HG03060 (cell line): Measurements from ENCODE around the gene DCLK3.

Source experiments
- ATAC-seq: cut with Tn5 transposase; IDR thresholded peaks from one replicate; pipeline ENCODE4 v1.9.1; 2021; ENCODE audit warnings: low read depth, moderate number of reproducible peaks; ENCODE audit not compliant: unreplicated experiment

Gene DCLK3

DNA sequence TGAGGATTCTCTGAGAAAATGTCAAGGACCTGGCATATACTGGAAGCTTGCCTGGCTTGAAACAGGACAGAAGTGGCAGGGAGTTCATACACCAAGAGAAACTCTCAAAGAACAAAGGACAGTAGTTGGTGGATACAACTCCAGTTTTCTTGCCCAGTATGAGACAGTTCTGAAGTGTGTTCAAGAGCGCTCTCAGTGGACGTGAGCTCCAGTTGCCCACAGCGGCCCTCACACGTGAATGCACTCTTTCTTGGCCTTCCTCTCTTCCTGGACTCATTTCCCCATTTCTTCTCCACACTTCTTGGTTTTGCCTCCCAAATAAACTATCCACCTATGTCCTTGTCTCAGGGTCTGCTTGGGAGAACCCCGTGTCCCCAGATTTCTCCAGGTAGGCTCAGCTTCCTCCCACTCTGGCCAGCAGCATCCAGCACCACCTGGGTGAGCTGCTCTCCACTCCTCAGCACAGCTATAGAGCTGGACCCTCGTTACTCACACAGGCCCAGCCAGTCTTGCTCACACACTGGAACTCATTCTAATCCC, 54.5 kb downstream of the DCLK3 start:
- no peak for ATAC-seq

DNA sequence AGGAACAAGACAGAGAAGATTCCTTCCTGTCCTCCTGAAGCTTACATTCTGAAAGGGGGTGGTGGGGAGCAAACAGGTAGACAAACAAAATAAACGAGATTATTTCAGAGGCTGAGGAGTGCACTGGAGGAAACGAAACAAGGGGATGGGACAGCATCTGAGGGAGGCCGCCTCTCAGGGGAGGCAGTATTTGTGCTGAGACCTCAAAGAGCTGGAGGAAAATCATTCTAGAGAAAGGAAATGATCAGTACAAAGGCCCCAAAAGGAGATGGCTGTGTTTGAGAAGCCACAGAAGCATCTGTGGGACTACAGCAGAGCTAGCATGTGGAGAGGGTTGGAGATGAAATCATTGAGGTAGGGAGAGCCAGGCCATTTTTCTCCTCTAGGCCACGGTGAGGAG, 55.1 kb downstream of the DCLK3 start:
- ATAC-seq, result no peak

- peak; percentile 96 for ATAC-seq
Observed at GRCh38 chr3:36707623-36708409, 56.5 kb downstream of the DCLK3 start.

DNA sequence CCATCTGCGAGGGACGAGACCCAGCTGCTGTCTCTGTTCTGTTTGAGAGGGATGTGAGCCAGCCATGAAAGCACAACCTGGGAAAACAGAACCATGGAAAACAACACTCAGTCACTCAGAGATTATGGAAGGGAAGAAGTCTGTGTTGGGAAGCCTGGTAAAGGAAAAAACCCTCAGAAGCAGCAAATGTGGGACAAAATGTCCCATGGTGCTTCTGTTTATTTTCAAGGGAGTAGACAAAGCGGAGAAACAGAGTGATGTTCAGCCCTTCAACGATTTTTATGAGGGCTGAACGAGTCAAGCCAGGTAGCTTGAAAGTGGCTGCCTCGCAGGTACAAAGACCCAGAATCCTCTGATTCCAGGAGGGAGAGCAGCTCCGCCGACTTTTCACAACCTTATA, 59.3 kb downstream of the DCLK3 start:
- no peak for ATAC-seq

- no peak for ATAC-seq
Observed at GRCh38 chr3:36704280-36704679, 60.1 kb downstream of the DCLK3 start.

GRCh38 chr3:36701249-36701572, 63.1 kb downstream of the DCLK3 start:
- ATAC-seq, result no peak

GRCh38 chr3:36700537-36701248, 63.7 kb downstream of the DCLK3 start:
- peak; percentile 87 for ATAC-seq

DNA sequence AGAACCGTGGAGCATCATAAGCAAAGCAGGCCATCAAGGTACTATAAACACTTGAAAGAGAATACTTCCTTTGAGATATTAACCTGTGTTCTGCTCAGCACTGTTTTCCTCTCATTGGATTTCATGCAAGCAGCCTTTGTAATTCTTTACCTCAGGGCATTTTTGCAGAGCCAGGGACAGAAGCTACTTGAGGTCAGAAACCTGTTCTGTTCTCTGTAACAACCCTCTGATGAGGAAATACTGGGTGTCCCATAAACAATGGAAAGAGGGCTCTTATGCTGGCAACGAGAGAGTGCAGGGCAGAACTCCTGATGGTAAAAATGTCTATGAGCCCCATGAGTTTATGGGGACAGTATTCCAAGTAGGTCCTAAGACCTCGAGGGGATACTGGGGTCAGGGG, 66.0 kb downstream of the DCLK3 start:
- no peak for ATAC-seq

- ATAC-seq, result no peak
Observed at GRCh38 chr3:36697229-36698001, 66.9 kb downstream of the DCLK3 start.

GRCh38 chr3:36696799-36697198, 67.6 kb downstream of the DCLK3 start:
- ATAC-seq, result no peak

DNA sequence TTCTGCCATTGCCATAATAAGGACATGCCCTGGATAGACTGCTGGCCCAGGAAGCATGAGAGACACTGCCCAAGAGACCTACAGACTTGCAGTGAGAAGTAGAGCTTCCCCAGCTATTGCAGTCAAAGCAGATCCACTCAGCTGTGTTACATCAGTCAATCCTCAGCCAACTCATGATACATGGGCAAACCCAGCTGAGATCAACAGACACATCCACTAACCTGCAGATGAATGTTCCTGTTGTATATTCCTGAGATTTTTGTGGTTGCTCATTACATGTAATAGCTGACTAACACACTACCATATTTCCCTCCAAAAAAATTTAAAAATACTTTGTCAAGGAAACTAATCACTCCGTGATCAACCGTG, 68.6 kb downstream of the DCLK3 start:
- no peak for ATAC-seq

- no peak for ATAC-seq
Observed at GRCh38 chr3:36695113-36695768, 69.1 kb downstream of the DCLK3 start.

DNA sequence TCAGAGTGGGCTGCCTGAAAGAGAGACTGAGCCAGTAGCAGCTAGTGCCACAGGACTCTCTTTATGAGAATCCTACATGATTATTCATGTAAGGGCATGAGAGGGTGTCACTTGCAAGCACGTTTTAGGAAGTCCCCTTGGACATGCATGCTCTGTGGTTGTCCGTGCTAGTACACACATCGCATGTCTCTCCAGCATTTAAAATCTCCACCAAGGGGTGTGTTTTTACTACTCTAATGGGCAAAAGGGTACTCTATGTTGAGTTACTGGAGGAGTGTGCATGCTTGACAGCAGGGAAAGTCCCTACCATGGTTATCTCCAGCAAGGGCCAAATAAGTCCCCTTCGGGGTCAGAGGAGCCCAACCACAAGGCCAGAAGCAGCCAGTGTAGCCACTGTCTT, 70.7 kb downstream of the DCLK3 start:
- peak; percentile 55 for ATAC-seq

GRCh38 chr3:36689560-36689959, 74.8 kb downstream of the DCLK3 start:
- ATAC-seq, result no peak

- no peak for ATAC-seq
Observed at GRCh38 chr3:36688815-36689214, 75.5 kb downstream of the DCLK3 start.

DNA sequence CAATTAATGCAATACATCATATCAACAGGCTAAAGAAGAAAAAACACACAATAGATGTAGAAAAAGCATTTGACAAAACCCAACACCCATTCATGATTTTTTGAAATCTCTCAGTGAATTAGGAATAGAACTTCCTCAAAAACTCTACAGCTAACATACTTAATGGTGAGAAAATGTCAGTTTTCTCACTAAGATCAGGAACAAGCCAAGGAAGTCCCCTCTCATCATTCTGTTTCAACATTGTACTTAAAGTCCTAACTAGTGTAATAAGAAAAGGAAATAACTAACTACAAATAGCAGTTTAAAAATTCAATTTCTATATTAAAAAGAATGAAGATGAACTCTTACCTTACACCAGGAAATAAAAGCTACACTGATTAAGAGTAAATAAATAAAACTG, 77.8 kb downstream of the DCLK3 start:
- no peak for ATAC-seq

GRCh38 chr3:36681867-36682266, 82.5 kb downstream of the DCLK3 start:
- no peak for ATAC-seq

DNA sequence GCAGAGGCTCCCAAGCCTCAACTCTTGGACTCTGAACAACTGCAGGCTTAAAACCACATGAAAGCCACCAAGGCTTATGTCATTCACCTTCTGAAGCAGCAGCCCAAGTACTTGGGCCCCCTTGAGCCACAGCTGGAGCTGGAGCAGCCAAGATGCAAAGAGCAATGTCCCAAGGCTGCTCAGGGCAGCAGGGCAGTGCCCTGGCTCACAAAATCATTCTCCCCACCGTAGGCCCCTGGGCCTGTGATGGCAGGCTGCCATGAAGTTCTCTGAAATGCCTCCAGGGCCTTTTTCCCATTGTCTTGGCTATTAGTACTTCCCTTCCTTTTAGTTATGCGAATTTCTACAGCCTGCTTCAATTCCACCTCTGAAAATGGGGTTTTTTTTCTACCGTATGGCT, 83.4 kb downstream of the DCLK3 start:
- ATAC-seq, result no peak

DNA sequence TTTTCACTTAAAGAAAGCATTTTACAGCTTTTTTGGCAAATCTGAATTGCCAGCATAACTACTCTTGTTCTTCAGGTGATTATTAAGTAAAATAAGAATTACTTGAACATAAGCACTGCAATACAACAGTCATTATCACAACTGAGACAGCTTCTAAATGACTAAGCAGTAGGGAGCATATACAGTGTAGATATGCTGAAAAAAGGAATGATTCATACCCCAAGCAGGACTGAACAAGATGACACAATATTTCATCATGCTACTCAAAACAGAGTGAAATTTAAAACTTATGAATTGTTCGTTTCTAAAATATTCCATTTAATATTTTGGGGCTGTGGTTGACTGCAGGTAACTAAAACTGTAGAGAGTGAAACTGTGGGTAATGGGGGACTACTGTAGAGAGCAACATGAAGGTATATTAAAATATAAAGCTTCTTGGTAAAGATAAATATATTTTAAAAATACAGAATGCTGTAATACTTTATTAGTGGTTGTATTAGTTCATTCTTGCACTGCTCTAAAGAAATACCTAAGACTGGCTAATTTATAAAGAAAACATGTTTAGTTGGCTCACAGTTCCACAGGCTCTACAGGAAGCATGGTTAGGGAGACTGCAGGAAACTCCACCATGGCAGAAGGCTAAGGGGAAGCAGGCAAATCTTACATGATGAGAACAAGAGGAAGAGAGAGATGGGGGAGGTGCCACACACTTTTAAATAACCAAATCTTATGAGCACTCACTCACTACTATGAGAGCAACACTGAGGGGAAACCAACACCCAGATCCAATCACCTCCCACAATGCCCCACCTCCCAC, 84.8 kb downstream of the DCLK3 start:
- peak; percentile 60 for ATAC-seq
